DMS153 treated with DMSO at 0.1 percent for 48 hours (cell line): ENCODE data around the gene BCHE.
"Not testable (repeated sequence)": the region's sequence is repeated elsewhere in the genome, so short reads cannot be mapped to it uniquely, and the experiment has no call there.

Experiments
- DNase-seq: peaks from one replicate; lab custom pipeline; 2025; ENCODE audit not compliant: unreplicated experiment; lab: John Stamatoyannopoulos, UW

Gene BCHE

DNA sequence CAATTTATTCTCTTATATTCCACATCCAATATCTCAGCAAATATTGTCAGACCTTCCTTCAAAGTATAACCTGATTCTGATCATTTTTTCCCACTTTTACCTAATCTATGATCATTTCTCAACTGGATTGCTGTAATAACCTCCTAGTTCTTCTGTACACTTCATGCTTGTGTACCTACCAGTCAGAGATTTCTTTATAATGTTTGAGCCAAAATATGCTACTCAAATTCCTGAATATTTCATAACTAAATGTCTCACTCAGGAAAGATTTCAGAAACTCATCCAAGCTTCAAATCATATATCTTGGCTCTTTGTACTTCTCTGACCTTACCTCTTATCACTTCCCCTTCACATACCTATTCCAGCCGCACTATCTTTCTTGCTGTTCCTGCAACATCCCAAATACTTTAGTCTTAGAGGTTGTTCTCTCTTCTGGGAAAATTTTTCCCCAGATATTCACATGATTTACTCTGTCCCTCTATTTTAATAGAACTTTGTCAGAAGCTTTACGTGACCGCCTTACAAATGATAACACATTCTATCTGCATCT lies 20.0 kb downstream of the BCHE start:
- no peak for DNase-seq

DNA sequence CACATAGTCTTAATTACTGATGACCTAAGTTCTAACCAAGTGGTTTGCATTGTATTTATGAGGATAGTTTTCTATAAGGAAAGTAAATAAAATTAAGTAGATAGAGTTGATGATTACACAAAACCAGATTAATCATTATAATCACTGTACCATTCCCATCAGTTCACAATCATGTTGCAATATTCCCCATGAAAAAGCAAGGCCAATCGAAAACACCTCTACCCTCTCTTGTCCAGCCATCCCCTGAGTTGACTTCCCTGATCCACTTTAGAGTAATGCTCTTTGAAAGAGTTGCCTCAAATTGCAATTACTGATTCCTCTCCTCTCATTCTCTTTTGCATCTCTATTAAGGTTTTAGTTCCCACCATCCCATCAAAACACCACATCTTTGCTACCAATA lies 21.0 kb downstream of the BCHE start:
- DNase-seq, result no peak

DNA sequence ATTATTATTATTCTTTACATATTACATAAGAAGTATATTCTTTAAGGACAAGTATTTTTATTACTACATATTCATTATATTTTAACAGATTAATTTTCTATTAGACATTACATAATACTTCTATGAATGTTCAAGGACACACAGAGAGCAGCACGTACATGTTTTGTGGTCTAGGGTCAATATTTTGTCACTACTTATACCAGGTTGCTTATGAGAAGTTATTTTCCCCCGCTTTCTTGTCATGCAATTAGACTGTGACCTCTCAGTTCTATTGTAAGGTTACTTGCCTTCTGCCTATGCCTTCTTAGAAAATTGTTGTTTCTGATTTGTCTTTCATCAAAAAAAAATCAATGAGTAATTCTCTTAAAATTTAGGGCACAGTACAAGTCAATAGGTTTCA lies 21.5 kb downstream of the BCHE start:
- DNase-seq, result no peak

DNA sequence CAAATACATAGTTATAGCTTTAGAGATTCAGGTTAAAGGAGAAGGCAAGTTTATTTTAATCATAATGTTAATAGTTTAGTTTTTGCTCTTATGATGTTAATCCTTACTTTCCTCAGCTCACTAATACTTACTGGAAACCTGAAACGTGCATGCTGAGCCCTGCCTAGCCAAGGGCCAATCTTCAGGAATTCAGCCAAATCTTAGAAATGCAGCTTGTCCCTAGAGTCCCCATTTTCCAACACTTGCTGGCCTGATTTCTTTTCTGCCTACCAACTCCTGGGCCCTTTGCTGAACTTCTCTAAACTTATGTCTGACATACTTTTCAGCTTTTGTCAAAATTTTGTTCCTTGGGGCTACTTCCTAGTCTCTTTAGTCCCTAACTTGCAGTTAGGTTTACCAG lies 22.8 kb downstream of the BCHE start:
- DNase-seq, result no peak

DNA sequence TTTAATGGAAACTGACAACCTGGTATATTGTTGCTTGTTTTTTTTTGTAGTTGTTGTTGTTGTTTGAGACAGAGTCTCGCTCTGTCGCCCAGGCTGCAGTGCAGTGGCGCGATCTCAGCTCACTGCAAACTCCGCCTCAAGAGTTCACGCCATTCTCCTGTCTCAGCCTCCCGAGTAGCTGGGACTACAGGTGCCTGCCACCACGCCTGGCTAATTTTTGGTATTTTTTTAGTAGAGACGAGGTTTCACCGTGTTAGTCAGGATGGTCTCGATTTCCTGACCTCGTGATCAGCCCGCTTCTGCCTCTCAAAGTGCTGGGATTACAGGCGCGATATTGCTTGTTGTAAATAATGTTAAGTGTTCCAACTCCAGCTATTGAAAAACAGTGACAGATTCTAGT lies 29.3 kb downstream of the BCHE start:
- DNase-seq, result not testable (repeated sequence)

DNA sequence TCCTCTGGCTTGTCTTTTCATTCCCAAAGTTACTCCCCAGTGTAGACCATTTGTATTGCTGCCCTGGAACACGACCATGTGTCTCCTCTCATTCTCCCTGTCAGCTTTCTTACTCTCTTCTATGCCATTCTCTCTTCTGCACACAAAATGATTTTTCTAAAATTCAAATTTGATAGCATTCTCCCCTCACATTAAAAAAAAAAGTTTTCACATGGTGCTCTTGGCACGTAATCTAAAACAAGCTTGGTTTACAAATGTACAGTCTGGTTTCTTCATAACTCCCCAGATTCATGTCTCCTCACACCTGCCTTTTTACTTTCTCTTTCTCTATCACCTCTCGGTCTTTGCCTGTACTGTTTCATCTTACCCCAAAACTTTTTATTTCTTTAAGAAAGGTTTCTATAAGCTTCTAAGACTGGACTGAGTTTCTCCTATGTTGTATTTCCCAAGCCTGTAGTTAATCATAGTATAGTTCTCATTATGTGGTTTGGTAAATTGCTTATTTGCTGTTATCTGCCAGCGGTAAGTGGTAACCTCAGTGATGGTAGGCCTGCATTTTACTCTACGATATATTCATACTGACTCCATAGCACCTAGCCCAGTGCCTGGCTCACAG lies 31.2 kb downstream of the BCHE start:
- DNase-seq, result no peak

DNA sequence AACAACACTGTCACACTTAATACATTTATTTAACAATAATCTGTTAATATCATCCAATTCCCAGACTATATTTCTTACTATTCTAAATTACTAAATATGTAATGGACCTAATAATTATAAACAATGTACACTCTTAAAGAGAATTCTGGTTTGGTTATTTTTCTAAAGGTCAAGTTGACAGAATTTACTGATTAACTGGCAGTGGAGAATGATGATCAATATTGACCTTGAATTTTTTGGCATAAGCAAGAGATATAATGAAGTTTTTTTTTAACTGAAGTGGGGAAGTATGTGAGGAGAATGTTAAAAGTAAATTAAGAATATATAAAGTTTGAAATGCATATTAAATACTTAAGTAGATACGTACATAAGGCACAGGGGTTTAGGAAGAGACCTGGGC lies 33.8 kb downstream of the BCHE start:
- DNase-seq, result no peak

DNA sequence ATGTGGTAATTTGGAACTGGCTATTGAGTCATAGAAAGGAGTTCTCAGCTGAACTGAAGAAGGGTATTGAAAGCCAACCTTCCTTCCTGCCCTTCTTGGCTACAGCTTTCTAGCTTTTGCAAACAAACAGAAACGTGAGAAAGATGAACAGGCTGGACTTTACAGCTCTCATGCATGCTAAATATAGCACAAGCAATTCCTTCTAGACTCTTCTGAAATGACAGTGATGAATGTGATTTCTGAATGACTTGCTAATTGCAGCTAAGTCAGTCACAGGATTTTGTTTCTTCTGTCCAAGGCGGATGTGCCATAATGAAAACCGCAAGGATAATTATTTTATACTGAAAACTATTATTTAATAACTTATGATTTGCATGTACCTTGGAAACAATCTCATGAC lies 36.3 kb downstream of the BCHE start:
- DNase-seq, result no peak

DNA sequence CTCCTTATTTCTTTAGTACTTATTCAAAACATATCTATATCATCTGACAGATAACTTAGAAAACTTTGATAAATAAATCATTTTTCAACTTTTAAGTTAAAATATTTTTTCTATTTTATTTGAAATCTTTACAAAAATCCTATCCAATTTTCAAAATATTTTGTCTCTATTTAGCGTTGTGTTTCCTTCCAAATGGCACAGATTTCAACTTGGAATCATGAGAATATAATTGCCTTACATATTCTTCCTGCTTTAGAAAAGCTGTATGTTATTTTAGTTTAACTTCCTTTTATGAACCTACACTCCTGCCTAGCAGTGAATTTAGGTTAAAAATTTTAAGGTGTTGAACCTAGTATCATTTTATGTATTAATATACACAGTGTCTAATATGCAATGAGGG lies 38.2 kb downstream of the BCHE start:
- DNase-seq, result no peak

DNA sequence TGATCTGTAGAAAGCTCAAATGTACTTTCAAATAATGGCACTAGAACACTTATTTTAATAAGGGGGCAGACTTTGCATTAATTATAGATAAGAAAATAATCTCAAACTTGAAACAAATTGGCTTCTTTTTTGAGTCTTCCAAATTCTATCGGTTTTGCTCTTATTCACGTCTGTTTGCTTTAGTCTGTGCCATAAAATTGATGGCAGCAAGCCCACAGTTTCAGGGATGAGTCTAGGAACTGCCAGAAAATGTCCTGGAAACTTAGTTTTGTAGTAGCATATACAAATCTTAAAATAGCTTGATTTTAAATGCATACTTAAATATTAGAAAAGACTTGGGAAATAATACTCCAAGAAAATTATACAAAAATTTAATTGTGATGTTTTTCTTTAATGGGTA lies 39.7 kb downstream of the BCHE start:
- DNase-seq, result no peak

DNA sequence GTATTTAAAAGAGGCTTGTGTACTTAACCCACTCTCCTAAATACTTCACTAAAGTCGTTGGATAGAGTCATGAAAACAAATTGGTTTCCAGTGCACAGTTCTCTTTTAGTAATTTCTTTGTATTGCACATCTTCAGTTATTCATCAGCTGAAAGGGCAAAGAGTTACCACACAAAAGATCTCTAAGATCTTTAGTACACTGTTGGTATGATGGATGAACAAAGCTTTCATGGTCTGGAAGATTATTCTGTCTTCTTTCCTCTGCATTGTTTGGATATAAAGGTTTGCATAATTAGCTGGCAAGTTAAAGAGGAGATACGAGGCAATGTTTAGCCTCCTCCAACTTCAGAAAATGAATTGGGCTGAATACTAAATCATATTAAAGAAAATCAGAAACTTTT lies 40.5 kb downstream of the BCHE start:
- no peak for DNase-seq

DNA sequence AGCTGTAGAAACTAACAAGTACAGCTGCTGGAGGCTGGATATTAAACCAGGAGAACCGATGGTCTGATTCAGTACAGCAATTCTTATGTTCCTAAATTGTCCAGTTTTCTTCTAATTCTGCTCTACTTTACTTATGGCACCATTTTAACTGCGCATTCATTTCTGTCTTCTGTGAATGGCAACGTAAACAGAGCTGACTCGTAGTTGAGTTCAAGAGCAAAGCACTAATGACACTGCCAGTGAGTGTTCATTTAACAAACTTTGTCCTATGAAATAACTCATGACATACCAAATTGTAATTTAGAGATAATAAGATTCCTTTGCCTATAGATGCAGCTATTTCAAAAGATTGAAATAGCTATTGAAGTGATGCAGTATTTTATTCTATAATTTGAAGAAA lies 48.7 kb downstream of the BCHE start:
- DNase-seq, result no peak

DNA sequence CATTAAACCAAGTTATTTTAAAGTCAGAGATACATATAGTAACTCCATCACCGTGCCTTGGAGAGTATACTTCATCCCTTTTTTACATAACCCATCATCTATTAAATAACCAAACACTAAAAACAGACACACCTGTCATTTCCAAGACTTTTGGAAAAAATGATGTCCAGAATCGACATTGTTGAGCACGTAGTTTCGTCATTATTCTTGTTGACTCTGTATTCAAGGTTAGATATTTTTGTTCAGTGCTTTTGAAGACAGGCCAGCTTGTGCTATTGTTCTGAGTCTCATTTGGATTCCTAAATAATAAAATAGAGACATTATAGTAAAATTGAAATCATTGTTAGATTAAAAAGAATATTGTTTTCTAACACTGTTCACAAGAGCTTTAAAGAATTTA lies 51.2 kb downstream of the BCHE start:
- DNase-seq, result no peak

DNA sequence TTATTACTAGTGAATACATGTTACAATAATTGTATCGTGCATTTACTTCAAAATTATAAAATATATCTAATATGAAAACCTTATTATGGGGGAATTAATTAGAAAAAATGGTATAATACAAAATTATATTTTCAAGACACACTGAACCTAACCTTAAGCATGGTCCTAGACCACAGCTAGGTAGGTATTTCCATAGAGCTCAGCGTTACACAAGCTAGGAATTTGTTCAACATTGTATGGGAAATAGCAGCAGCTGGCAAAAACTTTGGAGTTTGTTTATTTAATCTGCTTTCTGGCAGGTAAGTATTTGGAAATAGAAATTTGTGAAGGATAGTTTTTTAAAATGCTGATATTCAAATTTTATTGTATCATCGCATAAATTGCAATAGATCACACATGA lies 52.9 kb downstream of the BCHE start:
- DNase-seq, result no peak

DNA sequence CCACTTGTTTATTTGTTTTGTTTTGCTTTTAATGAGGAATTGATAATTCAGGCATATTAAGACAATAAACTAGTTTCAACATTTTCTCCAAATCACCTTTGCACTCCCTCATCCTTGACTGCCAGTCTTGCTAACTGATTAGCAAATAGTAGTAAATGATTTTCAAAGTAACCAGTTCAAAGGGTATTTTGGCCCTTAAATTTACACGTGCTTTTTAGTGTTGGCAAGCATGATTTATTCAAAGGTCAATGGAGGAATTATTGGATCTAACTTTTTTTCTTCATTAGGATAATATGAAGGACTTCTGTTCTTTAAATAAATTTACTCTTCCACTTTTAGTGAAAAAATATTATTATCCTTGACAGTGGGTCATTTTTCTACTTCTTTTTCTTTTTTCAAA lies 53.8 kb downstream of the BCHE start:
- no peak for DNase-seq

DNA sequence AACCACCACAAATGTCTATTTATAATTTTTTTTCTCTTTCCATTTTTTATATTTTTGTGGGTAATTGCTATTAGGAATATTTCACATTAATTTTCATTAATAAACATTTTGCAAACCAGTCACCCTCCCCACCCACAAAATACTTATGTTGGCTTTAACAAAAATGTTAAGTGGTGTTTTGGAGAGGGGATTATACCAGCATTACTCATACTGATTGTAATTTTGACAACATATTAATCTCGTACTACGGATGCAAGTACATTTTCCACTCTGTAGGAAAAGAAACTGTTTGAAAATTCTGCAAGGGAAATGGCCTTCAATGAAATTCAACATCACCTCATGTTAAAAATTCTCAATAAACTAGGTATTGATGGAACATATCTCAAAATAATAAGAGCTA lies 58.3 kb downstream of the BCHE start:
- DNase-seq, result no peak

DNA sequence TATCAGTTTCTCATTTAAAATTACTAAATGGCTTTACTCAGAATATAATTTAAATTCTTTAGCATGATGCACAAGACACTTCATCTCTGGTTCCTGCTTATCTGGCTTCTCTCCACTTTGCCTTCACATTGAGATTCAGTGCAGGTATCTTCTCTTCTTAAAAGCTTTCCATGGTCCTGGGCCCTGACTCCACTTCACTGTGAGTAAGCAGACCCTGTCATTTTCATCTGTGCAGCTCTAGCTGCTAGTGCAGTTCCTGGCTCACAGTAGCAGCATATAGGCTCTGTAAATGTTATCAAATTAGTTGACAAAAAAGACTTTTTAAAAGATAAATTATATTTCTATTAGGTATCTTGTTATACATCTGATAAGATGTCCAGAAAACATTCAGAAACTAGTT lies 58.8 kb downstream of the BCHE start:
- no peak for DNase-seq

DNA sequence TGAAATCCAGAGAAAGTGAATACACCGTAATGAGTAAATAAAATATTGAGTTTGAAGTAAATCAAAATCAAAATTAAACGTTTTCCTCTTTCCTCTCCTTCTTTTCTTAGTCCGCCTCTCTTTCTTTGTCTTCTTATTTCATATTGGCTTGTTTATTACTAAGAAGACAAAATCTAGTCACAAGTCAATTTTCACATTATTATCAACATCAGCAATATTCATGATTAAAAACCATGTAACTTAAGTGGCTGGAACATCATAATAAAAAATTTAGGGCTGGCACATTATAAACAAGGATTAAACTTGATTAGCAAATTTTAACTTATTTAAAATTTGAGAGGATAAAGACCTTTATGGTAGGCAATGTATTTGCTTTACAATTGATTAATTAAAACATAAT lies 61.4 kb downstream of the BCHE start:
- no peak for DNase-seq

DNA sequence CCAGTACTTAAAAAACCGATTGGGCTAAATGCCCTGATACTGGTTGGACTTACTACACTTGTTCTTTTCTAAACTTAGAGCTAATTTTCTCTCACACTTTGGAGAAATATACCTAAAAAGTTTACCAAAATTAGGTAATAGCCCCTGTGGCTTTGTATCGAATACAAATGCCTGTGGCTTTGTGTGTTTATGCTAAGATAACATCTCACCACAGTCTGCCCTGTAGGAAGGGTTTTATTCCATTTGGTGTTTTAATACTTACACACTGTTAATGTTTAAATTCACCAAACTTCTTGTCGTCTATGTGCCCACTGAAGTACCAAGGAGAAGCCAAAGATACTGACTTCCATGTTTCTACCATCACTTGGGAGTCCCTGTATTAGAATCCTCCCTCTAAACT lies 66.4 kb downstream of the BCHE start:
- DNase-seq, result no peak

DNA sequence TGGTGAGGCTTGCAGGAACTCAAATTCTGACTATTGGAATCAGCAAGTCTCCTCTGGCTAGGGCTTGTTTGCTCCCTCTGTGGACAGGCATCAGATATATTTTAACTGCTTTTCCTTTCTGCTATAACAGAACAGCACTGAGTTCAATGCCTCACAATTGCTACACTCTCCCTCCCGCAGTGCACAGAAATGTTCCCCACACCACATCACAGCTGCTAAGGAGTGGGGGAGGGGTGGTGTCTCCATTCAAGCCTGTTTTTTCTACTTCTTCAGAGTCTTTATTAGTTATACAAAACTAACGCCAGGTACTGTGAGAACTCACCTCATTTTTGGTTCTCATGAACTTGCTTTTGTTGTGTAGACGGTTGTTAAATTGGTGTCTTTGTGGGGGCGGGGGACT lies 68.5 kb downstream of the BCHE start:
- no peak for DNase-seq

DNA sequence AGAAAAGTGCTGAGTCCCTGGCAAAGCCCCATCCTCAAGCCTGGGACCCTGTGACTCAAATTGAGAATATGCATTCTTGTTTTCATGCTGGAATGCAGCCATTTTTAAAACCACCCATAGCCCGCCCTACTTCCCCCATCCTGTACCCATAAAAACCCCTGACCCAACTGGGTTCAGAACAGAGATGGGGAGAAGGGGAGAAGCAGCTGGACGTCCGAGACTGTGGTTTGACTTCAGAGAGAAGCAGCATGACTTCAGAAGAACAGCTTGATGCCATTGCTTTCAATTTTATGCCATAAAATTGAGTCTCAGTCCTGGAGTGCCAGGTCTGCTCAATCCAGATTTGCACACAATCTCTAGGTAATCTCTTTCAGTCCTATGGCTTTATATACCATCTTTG lies 78.2 kb downstream of the BCHE start:
- DNase-seq, result no peak

DNA sequence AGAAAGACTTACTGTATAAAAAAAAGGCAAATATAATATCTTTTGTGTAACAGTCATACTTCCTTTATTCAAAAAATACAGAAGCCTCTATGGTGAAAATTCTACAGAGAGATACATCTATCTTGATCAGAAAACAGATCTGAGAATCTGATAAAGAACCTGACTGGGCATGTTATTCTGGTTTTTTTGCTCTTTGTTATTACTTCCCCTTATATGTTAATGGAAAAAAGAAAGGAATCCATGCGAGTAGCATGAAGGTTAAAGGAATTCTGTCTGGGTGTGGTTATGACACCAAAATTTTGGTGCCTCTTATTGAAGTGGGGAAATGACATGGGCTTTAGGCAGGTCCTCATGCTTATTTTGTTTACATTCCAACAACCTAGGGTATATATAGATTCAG lies 81.7 kb downstream of the BCHE start:
- DNase-seq, result no peak

DNA sequence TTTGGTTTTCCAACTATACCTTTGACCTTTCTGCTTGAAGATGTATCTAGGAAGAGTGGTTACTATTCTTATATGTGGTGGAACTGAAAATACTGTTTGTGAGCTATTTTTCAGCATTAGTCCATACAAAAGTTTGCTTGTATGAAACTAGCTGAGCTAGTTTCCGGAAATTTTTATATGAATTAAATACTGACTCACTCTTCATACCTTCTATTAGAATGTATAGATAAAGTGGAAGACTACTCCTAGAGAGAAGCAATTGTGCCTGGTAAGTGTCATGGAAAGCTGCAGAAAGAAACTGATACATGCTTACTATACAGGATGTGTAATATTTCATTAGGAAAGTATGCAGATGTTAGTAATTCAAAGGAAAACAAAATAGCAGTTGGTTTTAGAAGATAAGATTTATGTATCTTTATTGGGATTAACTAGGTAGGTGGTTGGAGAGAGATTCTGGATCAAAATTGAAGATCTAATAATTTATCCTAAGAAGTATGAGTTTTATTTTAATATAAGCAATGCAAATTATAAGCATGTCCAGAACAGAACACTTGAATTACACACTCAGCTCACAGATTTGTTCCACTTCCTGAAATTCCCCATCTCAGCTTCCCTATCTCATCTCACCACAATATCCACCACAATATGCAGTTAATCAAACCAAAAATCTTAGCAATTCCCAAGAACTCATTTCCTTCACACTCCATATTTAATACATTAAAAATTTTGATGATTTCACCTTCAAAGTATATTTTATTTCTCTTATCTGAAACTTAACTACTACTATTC lies 82.8 kb downstream of the BCHE start:
- DNase-seq, result no peak
